Endothelial cell of umbilical vein (primary cell): ENCODE measurements around the gene MED29.

Experiments
- FOS ChIP-seq: IDR thresholded peaks from 2 replicates; pipeline ENCODE4 v1.6.1; 2011; ENCODE audit warnings: mild to moderate bottlenecking, low read length, moderate library complexity, borderline replicate concordance; ENCODE audit not compliant: insufficient read depth
- POLR2A ChIP-seq: IDR thresholded peaks from 2 replicates; pipeline ENCODE4 v1.6.1; 2012; ENCODE audit warnings: low read depth, mild to moderate bottlenecking, control low read depth, low read length
- POLR2AphosphoS5 ChIP-seq: IDR thresholded peaks from 2 replicates; pipeline ENCODE4 v1.6.1; 2012; ENCODE audit warnings: low read depth, mild to moderate bottlenecking, control low read depth, low read length, moderate library complexity; ENCODE audit not compliant: insufficient read depth
- TF ChIP-seq, protein P1 (sequence below), 2 donors: IDR thresholded peaks; 1 replicate in 1 of 2; 2 replicates in 1 of 2; pipeline ENCODE4 v1.5.1; 2011; ENCODE audit warnings: low read length in 2 of 2, mild to moderate bottlenecking in 2 of 2, moderate library complexity in 2 of 2, control low read depth in 1 of 2, inconsistent platforms in 1 of 2, low read depth in 1 of 2; ENCODE audit not compliant: insufficient read depth in 1 of 2; ENCODE audit errors: extremely low read depth in 1 of 2
- TF ChIP-seq, protein P2 (sequence below): IDR thresholded peaks from 2 replicates; pipeline ENCODE4 v1.6.1; 2011; ENCODE audit not compliant: insufficient read depth, insufficient read length

GRCh38 chr19:39381910-39382611, 9.1 kb upstream of the MED29 start:
- TF ChIP-seq, protein P1, sequence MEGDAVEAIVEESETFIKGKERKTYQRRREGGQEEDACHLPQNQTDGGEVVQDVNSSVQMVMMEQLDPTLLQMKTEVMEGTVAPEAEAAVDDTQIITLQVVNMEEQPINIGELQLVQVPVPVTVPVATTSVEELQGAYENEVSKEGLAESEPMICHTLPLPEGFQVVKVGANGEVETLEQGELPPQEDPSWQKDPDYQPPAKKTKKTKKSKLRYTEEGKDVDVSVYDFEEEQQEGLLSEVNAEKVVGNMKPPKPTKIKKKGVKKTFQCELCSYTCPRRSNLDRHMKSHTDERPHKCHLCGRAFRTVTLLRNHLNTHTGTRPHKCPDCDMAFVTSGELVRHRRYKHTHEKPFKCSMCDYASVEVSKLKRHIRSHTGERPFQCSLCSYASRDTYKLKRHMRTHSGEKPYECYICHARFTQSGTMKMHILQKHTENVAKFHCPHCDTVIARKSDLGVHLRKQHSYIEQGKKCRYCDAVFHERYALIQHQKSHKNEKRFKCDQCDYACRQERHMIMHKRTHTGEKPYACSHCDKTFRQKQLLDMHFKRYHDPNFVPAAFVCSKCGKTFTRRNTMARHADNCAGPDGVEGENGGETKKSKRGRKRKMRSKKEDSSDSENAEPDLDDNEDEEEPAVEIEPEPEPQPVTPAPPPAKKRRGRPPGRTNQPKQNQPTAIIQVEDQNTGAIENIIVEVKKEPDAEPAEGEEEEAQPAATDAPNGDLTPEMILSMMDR (IDR thresholded peaks at IDR 0.05; ENCODE audit: extremely low read depth in 1 of 2, insufficient read depth in 1 of 2, low read depth in 1 of 2, low read length in 2 of 2) = no peak
- no peak for TF ChIP-seq POLR2A
- TF ChIP-seq, protein P2, sequence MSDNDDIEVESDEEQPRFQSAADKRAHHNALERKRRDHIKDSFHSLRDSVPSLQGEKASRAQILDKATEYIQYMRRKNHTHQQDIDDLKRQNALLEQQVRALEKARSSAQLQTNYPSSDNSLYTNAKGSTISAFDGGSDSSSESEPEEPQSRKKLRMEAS = no peak
- no peak for TF ChIP-seq FOS
- no peak for TF ChIP-seq POLR2AphosphoS5
